ENCODE data around the gene LIN54. TPM values are rescaled to one million over a fixed set of nuclear protein-coding genes. Genes with fewer than 3 reads are reported as not detected.
A peak's percentile ranks its signal among the peaks of the same experiment; 100 is the strongest.
"Not testable (repeated sequence)": the region's sequence is repeated elsewhere in the genome, so short reads cannot be mapped to it uniquely, and the experiment has no call there.

LIN54 gene
- polyA plus RNA-seq, 2 of the 4 experiments (the other 2 are of a cell fraction): 6.7 to 12.7 TPM

DNA sequence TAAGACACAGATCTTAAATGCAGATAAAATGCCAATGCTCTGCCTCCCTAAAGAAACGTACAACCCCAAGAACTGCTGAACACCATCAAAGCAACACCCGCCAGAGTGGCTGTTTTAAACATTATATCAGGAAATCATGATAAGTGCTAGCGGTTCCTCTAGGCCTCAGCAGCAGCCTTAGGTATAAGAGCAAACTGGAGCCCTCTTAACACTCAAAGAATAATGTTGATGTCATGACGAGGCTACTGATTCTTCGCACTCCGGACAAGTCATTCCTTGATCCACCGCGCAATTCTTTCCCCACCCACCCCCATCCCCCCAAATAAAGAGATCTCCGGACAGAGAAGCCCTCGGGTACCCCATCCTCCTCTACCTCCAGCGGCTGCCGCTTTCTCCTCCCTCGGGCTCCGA is 507 bp downstream of the LIN54 start:
- H3K9me3 ChIP-seq: no peaks in the 10 kb centered on the region
- H3K4me2 ChIP-seq: peak overlapping the region; percentile 79
- TF ChIP-seq PHF8 (IDR thresholded peaks at IDR 0.05; ENCODE audit: borderline replicate concordance, low read depth) (0 out of 2 replicates have a peak, but pooled peaks have one; percentile 26), ZSCAN20 (CRISPR knock-in tag; IDR thresholded peaks at IDR 0.05) (no peak)
- peak overlapping the region; percentile 90 to 96 for H3K27ac ChIP-seq
- peak overlapping the region; percentile 80 for H3K4me3 ChIP-seq
- ATAC-seq (peak in 1 of 2 experiments; percentile 1; a peak in 2 of 6 replicates), FAIRE-seq (no peak), DNase-seq (ENCODE audit: low read depth in 1 of 2, low spot score in 1 of 2) (no peak)
- CTCF ChIA-PET: no interaction called here
- POLR2A ChIA-PET: interaction anchor here (1.1 to 1.6 kb wide), 2 partner anchors 25 to 110 kb away, joined by 5 to 6 read pairs; partner anchors contain the start of genes COPS4 and THAP9
- 1% methylated on average over 8 of the region's 14 CpGs for WGBS (ENCODE audit: missing lambda C conversion rate)
- peaks cover 23% of the 10 kb centered on the region for H3K4me1 ChIP-seq

DNA sequence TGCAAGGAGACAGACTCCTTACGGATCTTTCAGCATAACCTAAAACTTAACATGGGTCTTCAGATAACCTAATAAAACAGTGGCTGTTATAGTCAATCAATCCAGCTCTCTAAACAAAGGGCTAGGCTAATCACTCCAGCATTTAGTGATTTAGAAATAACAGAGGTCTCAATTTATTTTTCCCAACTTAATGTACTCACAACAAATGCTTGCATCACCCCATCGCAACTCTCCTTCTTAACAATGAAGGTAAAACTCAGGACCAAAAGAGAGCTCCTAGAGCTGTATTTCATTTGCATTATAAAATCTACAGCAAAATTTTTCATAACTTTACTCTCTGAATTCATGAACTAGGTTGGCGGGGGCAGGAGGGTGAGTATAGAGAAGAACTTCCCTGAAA is 1.1 kb downstream of the LIN54 start:
- POLR2A ChIA-PET: interaction anchor here (1.1 kb wide), 1 partner anchor 25 kb away, joined by 5 read pairs; the partner anchor contains the start of gene COPS4
- DNase-seq (ENCODE audit: low read depth in 1 of 2, low spot score in 1 of 2) (no peak), ATAC-seq (no peak), FAIRE-seq (no peak)
- Histone ChIP-seq H3K4me3 (peak overlapping the region; percentile 80), H3K4me1 (peaks cover 23% of the 10 kb centered on the region), H3K4me2 (peak overlapping the region; percentile 79), H3K9me3 (no peaks in the 10 kb centered on the region), H3K27ac (peak overlapping the region; percentile 90 to 96; a peak in 5 of 6 replicates)
- CTCF ChIA-PET: no interaction called here
- TF ChIP-seq, protein P1, sequence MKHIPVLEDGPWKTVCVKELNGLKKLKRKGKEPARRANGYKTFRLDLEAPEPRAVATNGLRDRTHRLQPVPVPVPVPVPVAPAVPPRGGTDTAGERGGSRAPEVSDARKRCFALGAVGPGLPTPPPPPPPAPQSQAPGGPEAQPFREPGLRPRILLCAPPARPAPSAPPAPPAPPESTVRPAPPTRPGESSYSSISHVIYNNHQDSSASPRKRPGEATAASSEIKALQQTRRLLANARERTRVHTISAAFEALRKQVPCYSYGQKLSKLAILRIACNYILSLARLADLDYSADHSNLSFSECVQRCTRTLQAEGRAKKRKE (CRISPR knock-in tag; IDR thresholded peaks at IDR 0.05; ENCODE audit: low read depth): no peak
- TF ChIP-seq SMC3 (IDR thresholded peaks at IDR 0.05) (no peak), JUNB (IDR thresholded peaks at IDR 0.05) (no peak), RCOR1 (IDR thresholded peaks at IDR 0.05; ENCODE audit: low read depth, low read length) (no peak), KDM1A (IDR thresholded peaks at IDR 0.05; ENCODE audit: low read depth) (no peak), RAD21 (conservative IDR thresholded peaks at IDR 0.05 in 1 of 2, IDR thresholded peaks at IDR 0.05 in 1 of 2) (no peak), CBX2 (IDR thresholded peaks at IDR 0.05; ENCODE audit: borderline replicate concordance, low read depth) (no peak), TP53 (CRISPR knock-in tag; IDR thresholded peaks at IDR 0.05) (no peak), HDAC2 (IDR thresholded peaks at IDR 0.05) (no peak), NPAS2 (CRISPR knock-in tag; IDR thresholded peaks at IDR 0.05; ENCODE audit: borderline replicate concordance) (no peak)
- TF ChIP-seq, protein P2, sequence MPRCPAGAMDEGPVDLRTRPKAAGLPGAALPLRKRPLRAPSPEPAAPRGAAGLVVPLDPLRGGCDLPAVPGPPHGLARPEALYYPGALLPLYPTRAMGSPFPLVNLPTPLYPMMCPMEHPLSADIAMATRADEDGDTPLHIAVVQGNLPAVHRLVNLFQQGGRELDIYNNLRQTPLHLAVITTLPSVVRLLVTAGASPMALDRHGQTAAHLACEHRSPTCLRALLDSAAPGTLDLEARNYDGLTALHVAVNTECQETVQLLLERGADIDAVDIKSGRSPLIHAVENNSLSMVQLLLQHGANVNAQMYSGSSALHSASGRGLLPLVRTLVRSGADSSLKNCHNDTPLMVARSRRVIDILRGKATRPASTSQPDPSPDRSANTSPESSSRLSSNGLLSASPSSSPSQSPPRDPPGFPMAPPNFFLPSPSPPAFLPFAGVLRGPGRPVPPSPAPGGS (IDR thresholded peaks at IDR 0.05): no peak
- TF ChIP-seq, protein P3, sequence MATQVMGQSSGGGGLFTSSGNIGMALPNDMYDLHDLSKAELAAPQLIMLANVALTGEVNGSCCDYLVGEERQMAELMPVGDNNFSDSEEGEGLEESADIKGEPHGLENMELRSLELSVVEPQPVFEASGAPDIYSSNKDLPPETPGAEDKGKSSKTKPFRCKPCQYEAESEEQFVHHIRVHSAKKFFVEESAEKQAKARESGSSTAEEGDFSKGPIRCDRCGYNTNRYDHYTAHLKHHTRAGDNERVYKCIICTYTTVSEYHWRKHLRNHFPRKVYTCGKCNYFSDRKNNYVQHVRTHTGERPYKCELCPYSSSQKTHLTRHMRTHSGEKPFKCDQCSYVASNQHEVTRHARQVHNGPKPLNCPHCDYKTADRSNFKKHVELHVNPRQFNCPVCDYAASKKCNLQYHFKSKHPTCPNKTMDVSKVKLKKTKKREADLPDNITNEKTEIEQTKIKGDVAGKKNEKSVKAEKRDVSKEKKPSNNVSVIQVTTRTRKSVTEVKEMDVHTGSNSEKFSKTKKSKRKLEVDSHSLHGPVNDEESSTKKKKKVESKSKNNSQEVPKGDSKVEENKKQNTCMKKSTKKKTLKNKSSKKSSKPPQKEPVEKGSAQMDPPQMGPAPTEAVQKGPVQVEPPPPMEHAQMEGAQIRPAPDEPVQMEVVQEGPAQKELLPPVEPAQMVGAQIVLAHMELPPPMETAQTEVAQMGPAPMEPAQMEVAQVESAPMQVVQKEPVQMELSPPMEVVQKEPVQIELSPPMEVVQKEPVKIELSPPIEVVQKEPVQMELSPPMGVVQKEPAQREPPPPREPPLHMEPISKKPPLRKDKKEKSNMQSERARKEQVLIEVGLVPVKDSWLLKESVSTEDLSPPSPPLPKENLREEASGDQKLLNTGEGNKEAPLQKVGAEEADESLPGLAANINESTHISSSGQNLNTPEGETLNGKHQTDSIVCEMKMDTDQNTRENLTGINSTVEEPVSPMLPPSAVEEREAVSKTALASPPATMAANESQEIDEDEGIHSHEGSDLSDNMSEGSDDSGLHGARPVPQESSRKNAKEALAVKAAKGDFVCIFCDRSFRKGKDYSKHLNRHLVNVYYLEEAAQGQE (IDR thresholded peaks at IDR 0.05): no peak
- TF ChIP-seq, protein P4, sequence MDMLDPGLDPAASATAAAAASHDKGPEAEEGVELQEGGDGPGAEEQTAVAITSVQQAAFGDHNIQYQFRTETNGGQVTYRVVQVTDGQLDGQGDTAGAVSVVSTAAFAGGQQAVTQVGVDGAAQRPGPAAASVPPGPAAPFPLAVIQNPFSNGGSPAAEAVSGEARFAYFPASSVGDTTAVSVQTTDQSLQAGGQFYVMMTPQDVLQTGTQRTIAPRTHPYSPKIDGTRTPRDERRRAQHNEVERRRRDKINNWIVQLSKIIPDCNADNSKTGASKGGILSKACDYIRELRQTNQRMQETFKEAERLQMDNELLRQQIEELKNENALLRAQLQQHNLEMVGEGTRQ (IDR thresholded peaks at IDR 0.05): no peak
- WGBS (ENCODE audit: missing lambda C conversion rate): 71% methylated on average over 3 of the region's 3 CpGs

DNA sequence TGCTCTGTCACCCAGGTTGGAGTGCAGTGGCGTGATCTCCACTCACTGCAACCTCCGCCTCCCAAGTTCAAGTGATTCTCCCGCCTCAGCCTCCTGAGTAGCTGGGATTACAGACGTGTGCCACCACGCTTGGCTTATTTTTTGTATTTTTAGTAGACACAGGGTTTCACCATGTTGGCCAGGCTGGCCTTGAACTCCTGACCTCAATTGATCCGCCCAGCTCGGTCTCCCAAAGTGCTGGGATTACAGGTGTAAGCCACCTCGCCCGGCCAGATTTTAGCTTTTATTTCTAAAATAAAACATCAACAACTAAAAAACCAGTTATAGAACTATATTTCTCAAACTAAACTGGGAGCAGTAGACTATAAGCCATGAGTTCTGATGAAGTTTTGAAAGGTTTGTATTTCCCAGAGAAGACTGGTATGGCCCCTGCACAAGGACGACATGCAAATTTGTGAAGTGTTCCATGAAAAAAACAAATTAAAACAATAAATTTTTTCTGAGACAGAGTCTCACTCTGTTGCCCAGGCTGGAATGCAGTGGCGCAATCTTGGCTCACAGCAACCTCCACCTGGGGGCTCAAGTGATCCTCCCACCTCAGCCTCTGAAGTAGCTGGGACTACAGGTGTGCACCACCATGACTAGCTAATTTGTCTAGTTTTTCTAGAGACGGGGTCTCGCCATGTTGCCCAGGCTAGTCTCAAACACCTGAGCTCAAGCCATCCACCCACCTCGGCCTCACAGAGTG is 7.4 kb downstream of the LIN54 start:
- FAIRE-seq; H3K4me1 ChIP-seq; ATAC-seq; H3K4me2 ChIP-seq; H3K4me3 ChIP-seq; CTCF ChIA-PET; DNase-seq (ENCODE audit: low read depth in 1 of 2, low spot score in 1 of 2); POLR2A ChIA-PET; H3K27ac ChIP-seq; H3K9me3 ChIP-seq: not testable (repeated sequence)
- 90% methylated on average over 14 of the region's 14 CpGs for WGBS (ENCODE audit: missing lambda C conversion rate)
